RWPE2 (cell line): ENCODE data around the gene TRMT11.

Source experiments
- ATAC-seq: fragments of 200-7000 bp; cut with Tn5 transposase; 3 replicates; pipeline ENCODE4 v1.9.1; 2021; ENCODE audit warnings: low read depth
- DNase-seq: peaks from one replicate; pipeline ENCODE4 v3.0.0-alpha.2; 2020; ENCODE audit warnings: low spot score
- H3K27ac ChIP-seq: fragments of 450-650 bp; 2 replicates; pipeline ENCODE4 v1.5.1; 2017; ENCODE audit warnings: mild to moderate bottlenecking; ENCODE audit not compliant: poor library complexity, severe bottlenecking
- H3K27me3 ChIP-seq: fragments of 250-450 bp; sonication (Bioruptor Pico); 2 replicates; pipeline ENCODE4 v1.5.1; 2021; ENCODE audit warnings: mild to moderate bottlenecking, moderate library complexity; ENCODE audit not compliant: insufficient read depth, poor library complexity, severe bottlenecking
- H3K36me3 ChIP-seq: fragments of 250-450 bp; sonication (Bioruptor Pico); 2 replicates; pipeline ENCODE4 v1.5.1; 2020; ENCODE audit warnings: low read depth, mild to moderate bottlenecking, moderate library complexity
- H3K4me1 ChIP-seq: fragments of 250-450 bp; sonication (Bioruptor Pico); 2 replicates; pipeline ENCODE4 v1.5.1; 2021; ENCODE audit warnings: mild to moderate bottlenecking, moderate library complexity; ENCODE audit not compliant: insufficient read depth, poor library complexity, severe bottlenecking
- H3K4me3 ChIP-seq: fragments of 250-450 bp; sonication (Bioruptor Pico); 2 replicates; pipeline ENCODE4 v1.5.1; 2021; ENCODE audit warnings: mild to moderate bottlenecking, moderate library complexity; ENCODE audit not compliant: severe bottlenecking
- H3K9me3 ChIP-seq: fragments of 250-450 bp; sonication (Bioruptor Pico); 2 replicates; pipeline ENCODE4 v1.5.1; 2021; ENCODE audit warnings: mild to moderate bottlenecking, moderate library complexity; ENCODE audit not compliant: severe bottlenecking
- TF ChIP-seq, protein P1 (sequence below): fragments of 450-650 bp; IDR thresholded peaks from one replicate; pipeline ENCODE4 v1.5.1; 2017; ENCODE audit warnings: mild to moderate bottlenecking, moderate library complexity; ENCODE audit not compliant: poor library complexity, severe bottlenecking

TRMT11 gene

DNA sequence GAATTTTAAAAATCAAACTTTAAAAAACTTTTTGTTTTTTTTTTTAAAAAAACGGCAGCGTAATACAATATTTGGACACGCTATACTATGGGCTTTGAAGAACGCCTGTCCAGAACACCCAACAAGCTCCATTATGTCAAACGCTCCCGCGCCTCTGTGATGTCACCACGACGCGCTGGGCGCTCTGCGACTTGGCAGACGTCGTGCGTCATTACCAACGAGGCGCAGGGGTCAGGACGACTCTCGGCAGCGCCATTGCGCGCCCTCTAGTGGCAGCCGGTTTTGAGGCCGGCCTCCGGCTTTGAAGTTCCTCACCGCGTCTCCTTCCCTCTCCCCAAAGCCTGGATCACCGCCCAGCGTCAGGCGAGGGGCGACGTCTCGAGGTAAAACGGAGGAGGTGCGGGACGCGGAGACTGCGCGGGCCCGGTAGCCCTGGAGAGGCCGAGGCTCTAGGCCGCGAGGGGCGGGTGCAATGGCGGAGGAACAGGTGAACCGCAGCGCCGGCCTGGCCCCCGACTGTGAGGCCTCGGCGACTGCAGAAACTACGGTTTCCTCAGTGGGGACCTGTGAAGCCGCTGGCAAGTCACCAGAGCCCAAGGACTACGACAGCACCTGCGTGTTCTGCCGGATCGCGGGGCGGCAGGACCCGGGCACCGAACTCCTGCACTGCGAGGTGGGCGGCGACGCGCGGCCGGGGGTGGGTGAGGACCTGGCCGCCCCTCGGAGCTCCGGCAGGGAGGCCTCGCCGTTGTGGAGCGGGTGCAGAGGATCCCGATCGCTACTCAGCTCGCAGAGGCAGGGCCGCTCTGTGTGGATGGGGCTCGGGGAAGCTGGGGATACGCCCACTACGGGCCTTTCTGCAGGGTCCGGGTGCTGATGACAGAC is 29.6 kb upstream of the TRMT11 start, which contains the start of gene HINT3:
Gene HINT3, plus strand, starts transcription at position 265 of the 885 bp plus-strand sequence. Its CDS starts 208 bp downstream, at position 473.
- peaks cover 15% of the 10 kb centered on the region for H3K4me1 ChIP-seq
- peak within 1 kb of the TSS; percentile 43 for H3K27ac ChIP-seq
- TF ChIP-seq, protein P1, sequence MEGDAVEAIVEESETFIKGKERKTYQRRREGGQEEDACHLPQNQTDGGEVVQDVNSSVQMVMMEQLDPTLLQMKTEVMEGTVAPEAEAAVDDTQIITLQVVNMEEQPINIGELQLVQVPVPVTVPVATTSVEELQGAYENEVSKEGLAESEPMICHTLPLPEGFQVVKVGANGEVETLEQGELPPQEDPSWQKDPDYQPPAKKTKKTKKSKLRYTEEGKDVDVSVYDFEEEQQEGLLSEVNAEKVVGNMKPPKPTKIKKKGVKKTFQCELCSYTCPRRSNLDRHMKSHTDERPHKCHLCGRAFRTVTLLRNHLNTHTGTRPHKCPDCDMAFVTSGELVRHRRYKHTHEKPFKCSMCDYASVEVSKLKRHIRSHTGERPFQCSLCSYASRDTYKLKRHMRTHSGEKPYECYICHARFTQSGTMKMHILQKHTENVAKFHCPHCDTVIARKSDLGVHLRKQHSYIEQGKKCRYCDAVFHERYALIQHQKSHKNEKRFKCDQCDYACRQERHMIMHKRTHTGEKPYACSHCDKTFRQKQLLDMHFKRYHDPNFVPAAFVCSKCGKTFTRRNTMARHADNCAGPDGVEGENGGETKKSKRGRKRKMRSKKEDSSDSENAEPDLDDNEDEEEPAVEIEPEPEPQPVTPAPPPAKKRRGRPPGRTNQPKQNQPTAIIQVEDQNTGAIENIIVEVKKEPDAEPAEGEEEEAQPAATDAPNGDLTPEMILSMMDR: peak; percentile 99
- ATAC-seq (peak; percentile 79), DNase-seq (peak; percentile 95)
- H3K36me3 ChIP-seq: no peaks in the 10 kb centered on the region
- no peaks in the 10 kb centered on the region for H3K9me3 ChIP-seq
- peak within 1 kb of the TSS; percentile 85 for H3K4me3 ChIP-seq
- H3K27me3 ChIP-seq: no peaks in the 10 kb centered on the region

DNA sequence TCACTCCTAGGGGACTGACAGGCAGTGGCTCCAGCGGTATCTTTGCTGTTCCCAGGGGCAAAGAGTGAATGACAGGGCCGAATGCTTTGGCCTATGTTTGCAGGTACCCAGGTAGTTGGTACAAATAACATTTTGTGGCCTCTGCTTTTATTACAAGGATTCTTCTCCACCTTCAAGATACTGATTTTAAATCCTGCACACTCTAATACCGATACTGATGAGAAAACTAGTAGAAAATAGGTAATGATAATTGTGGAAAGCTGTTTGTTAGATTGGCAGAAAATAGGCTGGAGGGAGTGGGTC is 29.0 kb upstream of the TRMT11 start:
- TF ChIP-seq, protein P1: no peak
- Histone ChIP-seq H3K9me3 (no peaks in the 10 kb centered on the region), H3K27me3 (no peaks in the 10 kb centered on the region), H3K4me3 (peak overlapping the region; percentile 85), H3K4me1 (peaks cover 15% of the 10 kb centered on the region), H3K36me3 (no peaks in the 10 kb centered on the region), H3K27ac (peak overlapping the region; percentile 43)
- ATAC-seq (no peak; the same call in 2 of the 3 replicates), DNase-seq (no peak)

DNA sequence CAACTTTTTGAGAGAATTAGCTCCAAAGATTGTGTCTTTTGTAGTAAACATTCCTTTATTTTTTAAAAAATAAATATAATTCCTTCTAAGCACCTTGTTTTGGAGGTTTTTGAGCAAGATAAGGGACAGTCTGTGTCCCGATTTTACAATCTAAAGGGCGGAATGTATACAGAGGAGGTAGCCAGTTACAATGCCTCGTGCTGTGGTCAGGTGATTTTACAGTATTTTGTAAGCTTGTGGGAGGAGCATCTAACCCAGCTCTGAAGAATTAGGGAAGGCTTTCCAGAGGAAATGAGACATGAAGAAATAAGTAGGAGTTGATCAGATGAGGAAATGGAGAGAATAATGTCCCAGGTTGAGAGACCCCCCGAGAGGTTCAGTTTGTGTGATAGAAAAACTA is 28.5 kb upstream of the TRMT11 start:
- TF ChIP-seq, protein P1: no peak
- Histone ChIP-seq H3K36me3 (no peaks in the 10 kb centered on the region), H3K27ac (peak overlapping the region; percentile 43), H3K4me3 (peak overlapping the region; percentile 85), H3K4me1 (peaks cover 15% of the 10 kb centered on the region), H3K9me3 (no peaks in the 10 kb centered on the region), H3K27me3 (no peaks in the 10 kb centered on the region)
- DNase-seq (no peak), ATAC-seq (peak; percentile 53)

DNA sequence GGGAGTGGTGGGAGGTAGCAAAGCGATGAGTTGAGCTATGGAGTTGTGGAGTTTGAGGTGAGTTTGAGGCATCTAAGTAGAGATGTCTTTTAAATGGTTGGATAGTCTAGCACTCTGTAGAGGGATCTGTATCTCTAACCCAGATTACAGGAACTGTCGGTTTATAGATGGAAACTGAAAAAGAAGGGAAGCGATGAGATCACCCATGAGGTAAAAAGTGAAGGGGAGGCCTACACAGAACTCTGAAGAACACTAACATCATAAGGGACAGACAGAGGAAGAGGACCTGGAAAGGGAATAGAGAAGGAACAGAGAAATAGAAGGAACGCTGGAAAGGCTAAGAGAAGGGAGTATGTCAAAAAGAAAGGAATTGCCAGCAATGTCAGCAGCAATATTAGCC is 27.3 kb upstream of the TRMT11 start:
- Histone ChIP-seq H3K9me3 (no peaks in the 10 kb centered on the region), H3K4me3 (no peak overlapping the region)

More for the DNA sequence above, 27.3 kb upstream of the TRMT11 start:
- TF ChIP-seq, protein P1: no peak
- no peaks in the 10 kb centered on the region for H3K27me3 ChIP-seq
- H3K27ac ChIP-seq: no peak overlapping the region
- peaks cover 15% of the 10 kb centered on the region for H3K4me1 ChIP-seq
- DNase-seq (no peak), ATAC-seq (no peak)
- no peaks in the 10 kb centered on the region for H3K36me3 ChIP-seq
